Activated B cell treated with CpG ODN at 0.5 μM for 24 hours (primary cell): Measurements from ENCODE around the gene SEMA4G. TPM values are rescaled to one million over a fixed set of nuclear protein-coding genes. Genes with fewer than 3 reads are reported as not detected.
A peak's percentile ranks its signal among the peaks of the same experiment; 100 is the strongest.

Experiments used
- ATAC-seq: fragments of 200-7000 bp; cut with Tn5 transposase; one replicate; pipeline ENCODE4 v1.10.0; 2021; ENCODE audit warnings: low read depth, mild to moderate bottlenecking, moderate library complexity
- CTCF ChIA-PET: fragments of 350-600 bp; sonication (Branson Sonifier 250); formaldehyde crosslinking; loops from one replicate; lab custom pipeline; 2021; ENCODE audit warnings: antibody characterized with exemption; lab: Charles Lee
- POLR2A ChIA-PET: fragments of 350-600 bp; sonication (Branson Sonifier 250); formaldehyde crosslinking; loops from one replicate; lab custom pipeline; 2021; ENCODE audit warnings: antibody characterized with exemption; lab: Charles Lee
- DNase-seq: peaks from one replicate; pipeline ENCODE4 v3.0.0; 2022
- H3K27ac Mint-ChIP-seq: one replicate; pipeline ENCODE4 v1.8.0; 2020; ENCODE audit warnings: mixed read lengths
- H3K27me3 Mint-ChIP-seq: one replicate; pipeline ENCODE4 v1.8.0; 2021; ENCODE audit warnings: mixed read lengths
- H3K36me3 Mint-ChIP-seq: one replicate; pipeline ENCODE4 v1.8.0; 2021; ENCODE audit warnings: low read depth, mixed read lengths
- H3K4me1 Mint-ChIP-seq: one replicate; pipeline ENCODE4 v1.8.0; 2021; ENCODE audit warnings: mixed read lengths
- H3K4me3 Mint-ChIP-seq: one replicate; pipeline ENCODE4 v1.8.0; 2020; ENCODE audit warnings: mild to moderate bottlenecking, mixed read lengths
- H3K9me3 Mint-ChIP-seq: one replicate; pipeline ENCODE4 v1.8.0; 2020; ENCODE audit warnings: mixed read lengths
- intact Hi-C: fragments of 100-400 bp; cut with micrococcal nuclease; formaldehyde crosslinking; loops from one replicate; pipeline ENCODE4 v1.15.1; 2024
- total RNA-seq: library from RNA; stranded (reverse); gene quantifications from 2 replicates; pipeline ENCODE4 v1.2.3, GENCODE V29; 2022
- TF ChIP-seq, protein P1 (sequence below): fragments of 200-600 bp; IDR thresholded peaks from one replicate; pipeline ENCODE4 v1.8.0; 2022; ENCODE audit warnings: antibody characterized with exemption, mild to moderate bottlenecking

SEMA4G gene, protein sequence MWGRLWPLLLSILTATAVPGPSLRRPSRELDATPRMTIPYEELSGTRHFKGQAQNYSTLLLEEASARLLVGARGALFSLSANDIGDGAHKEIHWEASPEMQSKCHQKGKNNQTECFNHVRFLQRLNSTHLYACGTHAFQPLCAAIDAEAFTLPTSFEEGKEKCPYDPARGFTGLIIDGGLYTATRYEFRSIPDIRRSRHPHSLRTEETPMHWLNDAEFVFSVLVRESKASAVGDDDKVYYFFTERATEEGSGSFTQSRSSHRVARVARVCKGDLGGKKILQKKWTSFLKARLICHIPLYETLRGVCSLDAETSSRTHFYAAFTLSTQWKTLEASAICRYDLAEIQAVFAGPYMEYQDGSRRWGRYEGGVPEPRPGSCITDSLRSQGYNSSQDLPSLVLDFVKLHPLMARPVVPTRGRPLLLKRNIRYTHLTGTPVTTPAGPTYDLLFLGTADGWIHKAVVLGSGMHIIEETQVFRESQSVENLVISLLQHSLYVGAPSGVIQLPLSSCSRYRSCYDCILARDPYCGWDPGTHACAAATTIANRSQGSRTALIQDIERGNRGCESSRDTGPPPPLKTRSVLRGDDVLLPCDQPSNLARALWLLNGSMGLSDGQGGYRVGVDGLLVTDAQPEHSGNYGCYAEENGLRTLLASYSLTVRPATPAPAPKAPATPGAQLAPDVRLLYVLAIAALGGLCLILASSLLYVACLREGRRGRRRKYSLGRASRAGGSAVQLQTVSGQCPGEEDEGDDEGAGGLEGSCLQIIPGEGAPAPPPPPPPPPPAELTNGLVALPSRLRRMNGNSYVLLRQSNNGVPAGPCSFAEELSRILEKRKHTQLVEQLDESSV
- 0.60 and 0.78 TPM in 2 replicates for total RNA-seq

DNA sequence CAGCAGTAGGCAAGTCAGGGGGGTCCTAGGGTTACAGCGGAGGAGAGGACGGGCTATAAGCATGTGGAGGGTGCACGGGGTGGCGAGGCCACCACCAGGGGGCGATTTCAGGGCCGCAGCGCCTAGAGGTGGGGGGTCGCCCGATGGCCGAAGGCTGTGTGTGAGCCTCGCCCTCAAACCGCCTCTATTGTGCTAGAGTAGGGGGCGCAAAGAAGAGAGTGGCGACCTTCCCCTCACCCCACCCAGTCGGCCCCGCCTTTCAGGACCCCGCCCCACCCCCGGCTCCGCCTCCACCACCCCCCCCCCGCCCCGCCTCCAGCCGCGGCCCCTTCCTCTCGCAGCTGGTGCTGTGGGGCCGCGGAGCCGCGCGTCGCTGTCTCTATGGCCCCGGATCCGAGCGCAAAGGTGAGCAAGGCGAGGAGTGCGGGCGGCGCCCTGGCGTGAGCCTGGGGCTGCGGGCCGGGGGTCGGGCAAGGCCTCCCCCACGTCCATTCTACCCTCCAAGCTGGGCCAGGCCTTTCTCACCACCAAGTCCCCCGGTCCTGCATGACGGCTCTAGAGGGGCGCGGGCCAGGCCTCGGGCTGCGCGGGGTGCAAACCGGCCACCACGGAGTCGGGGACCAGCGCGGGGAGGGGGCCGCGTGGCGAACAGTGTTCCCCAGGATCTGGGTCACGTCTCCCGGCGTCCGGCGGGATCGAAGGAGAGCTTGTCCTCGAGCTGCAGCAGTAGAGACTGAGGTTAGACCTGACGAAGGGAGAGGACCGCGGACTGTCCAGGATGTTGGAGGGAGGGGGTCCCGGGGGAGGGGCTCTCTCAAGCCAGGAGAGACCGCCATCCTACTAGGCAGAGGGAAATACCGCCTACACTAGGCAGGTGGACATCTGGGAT is at the start of gene SEMA4G:
Gene SEMA4G (plus strand): TSS at position 318 of the 889 bp plus-strand sequence. CDS start 3,409 bp downstream, outside the sequence.
- Mint-ChIP-seq H3K4me3 (peak within 1 kb of the TSS; percentile 64), H3K4me1 (peaks cover 11% of the 10 kb centered on the region), H3K27me3 (no peaks in the 10 kb centered on the region), H3K9me3 (no peaks in the 10 kb centered on the region), H3K27ac (no peak within 1 kb of the TSS), H3K36me3 (peaks cover 4% of the 10 kb centered on the region)
- ChIA-PET POLR2A (interaction anchor here (0.6 kb wide), 1 partner anchor 22 kb away, joined by 10 read pairs; no protein-coding TSS in a partner anchor), CTCF (interaction anchor here (1.1 kb wide), 1 partner anchor 16 kb away, joined by 4 read pairs; no protein-coding TSS in a partner anchor)
- intact Hi-C loops: loop anchor here (1.0 to 2.0 kb wide), 3 partner anchors 17 to 44 kb away; partner anchors contain the start of genes MRPL43 and TWNK
- DNase-seq (peak; percentile 58), ATAC-seq (peak; percentile 88)
- TF ChIP-seq, protein P1, sequence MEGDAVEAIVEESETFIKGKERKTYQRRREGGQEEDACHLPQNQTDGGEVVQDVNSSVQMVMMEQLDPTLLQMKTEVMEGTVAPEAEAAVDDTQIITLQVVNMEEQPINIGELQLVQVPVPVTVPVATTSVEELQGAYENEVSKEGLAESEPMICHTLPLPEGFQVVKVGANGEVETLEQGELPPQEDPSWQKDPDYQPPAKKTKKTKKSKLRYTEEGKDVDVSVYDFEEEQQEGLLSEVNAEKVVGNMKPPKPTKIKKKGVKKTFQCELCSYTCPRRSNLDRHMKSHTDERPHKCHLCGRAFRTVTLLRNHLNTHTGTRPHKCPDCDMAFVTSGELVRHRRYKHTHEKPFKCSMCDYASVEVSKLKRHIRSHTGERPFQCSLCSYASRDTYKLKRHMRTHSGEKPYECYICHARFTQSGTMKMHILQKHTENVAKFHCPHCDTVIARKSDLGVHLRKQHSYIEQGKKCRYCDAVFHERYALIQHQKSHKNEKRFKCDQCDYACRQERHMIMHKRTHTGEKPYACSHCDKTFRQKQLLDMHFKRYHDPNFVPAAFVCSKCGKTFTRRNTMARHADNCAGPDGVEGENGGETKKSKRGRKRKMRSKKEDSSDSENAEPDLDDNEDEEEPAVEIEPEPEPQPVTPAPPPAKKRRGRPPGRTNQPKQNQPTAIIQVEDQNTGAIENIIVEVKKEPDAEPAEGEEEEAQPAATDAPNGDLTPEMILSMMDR: no peak

DNA sequence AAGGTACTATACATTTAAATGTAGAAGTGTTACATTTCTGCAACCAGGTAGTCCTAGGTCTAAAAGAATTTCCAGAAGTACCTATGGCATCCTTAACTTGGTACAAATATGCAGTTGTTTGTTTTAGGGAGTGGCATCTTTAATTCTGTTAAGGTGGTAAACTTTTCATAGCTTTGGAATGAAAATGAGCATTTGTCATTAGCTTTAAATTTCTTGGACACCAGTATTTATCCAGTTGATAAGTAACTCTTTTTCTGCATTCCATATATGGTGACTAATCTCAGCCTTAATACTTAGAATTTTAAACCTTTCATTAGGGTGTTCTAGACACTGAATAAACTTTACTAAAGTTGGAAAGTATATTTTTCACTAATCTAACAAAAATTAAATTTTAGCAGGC is 45.7 kb upstream of the SEMA4G start:
- TF ChIP-seq, protein P1: no peak
- H3K27ac Mint-ChIP-seq: no peak overlapping the region
- POLR2A ChIA-PET: no interaction called here
- CTCF ChIA-PET: no interaction called here
- DNase-seq (no peak), ATAC-seq (no peak)
- intact Hi-C loops: no loop called here
- H3K4me3 Mint-ChIP-seq: no peak overlapping the region
- no peaks in the 10 kb centered on the region for H3K4me1 Mint-ChIP-seq
- peaks cover 71% of the 10 kb centered on the region for H3K36me3 Mint-ChIP-seq
- H3K9me3 Mint-ChIP-seq: no peaks in the 10 kb centered on the region
- H3K27me3 Mint-ChIP-seq: no peaks in the 10 kb centered on the region

DNA sequence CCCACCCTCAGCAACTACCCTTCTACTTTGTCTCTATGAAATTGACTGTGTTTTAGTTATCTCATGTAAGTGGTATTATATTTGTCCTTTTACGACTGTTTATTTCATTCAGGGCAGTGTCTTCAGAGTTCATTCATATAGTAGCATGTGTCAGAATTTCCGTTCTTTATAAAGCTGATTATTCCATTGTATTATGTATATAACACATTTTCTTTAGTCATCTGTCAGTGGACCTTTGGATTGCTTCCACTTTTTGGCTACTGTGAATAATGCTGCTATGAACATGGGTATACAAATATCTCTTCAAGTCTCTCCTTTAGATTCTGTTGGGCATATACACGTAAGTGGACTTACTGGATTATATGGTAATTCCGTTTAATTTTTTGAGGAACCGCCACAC is 42.0 kb upstream of the SEMA4G start:
- H3K27ac Mint-ChIP-seq: no peak overlapping the region
- no peak overlapping the region for H3K4me3 Mint-ChIP-seq
- peaks cover 81% of the 10 kb centered on the region for H3K36me3 Mint-ChIP-seq
- H3K4me1 Mint-ChIP-seq: no peaks in the 10 kb centered on the region
- ChIA-PET POLR2A (no interaction called here), CTCF (no interaction called here)
- H3K9me3 Mint-ChIP-seq: no peaks in the 10 kb centered on the region
- TF ChIP-seq, protein P1: no peak
- DNase-seq: no peak
- intact Hi-C loops: no loop called here
- no peak for ATAC-seq
- no peaks in the 10 kb centered on the region for H3K27me3 Mint-ChIP-seq

DNA sequence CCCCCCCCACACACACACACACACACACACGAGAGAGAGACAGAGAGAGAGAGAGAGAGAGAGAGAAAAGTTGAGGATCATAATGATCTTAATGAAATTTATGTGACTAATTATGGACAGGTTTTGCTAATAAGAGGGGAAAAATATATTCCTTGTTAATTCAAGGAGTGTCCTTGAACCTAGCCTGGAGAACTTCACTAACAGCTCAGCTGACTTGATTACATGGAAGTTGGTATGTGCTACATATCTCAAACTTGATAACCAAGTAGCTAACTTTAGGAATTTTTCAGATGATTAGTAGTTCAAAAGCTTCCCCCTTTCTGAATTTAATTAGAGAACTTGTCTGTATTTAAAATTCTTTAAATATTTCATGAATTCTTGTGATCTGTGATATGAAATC is 41.3 kb upstream of the SEMA4G start:
- CTCF ChIA-PET: no interaction called here
- TF ChIP-seq, protein P1: no peak
- no peak for ATAC-seq
- no peaks in the 10 kb centered on the region for H3K27me3 Mint-ChIP-seq
- intact Hi-C loops: no loop called here
- H3K27ac Mint-ChIP-seq: no peak overlapping the region
- no peaks in the 10 kb centered on the region for H3K9me3 Mint-ChIP-seq
- peaks cover 84% of the 10 kb centered on the region for H3K36me3 Mint-ChIP-seq
- DNase-seq: no peak
- POLR2A ChIA-PET: no interaction called here
- no peaks in the 10 kb centered on the region for H3K4me1 Mint-ChIP-seq
- no peak overlapping the region for H3K4me3 Mint-ChIP-seq
